CMK (cell line): Measurements from ENCODE around the gene PELI2.

Experiments
- DNase-seq: peaks from one replicate; pipeline ENCODE4 v3.0.0-alpha.2; 2010; ENCODE audit warnings: low read depth

PELI2 gene

GRCh38 chr14:56207626-56208292, 89.5 kb downstream of the PELI2 start:
- DNase-seq = no peak

DNA sequence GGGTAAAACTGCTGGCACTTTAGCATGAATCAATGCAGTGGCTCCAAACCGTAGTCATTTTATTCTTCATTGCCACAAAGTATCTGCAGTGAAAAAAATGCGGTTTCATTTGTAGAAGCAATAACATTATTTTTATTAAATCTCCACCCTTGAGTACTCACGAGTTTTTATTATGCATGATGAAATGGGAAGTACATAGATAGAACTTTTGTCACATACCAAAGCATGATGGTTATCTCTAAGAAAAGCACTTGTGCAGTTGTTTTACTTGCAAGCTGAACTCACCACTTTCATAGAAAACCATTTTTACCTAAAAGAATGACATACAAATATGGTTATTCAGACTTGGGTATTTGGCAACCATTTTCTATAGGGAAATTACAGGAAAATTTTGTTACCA, 90.3 kb downstream of the PELI2 start:
- no peak for DNase-seq

- DNase-seq = no peak
Measured at GRCh38 chr14:56210571-56210970, 92.4 kb downstream of the PELI2 start.

- DNase-seq = no peak
Measured at GRCh38 chr14:56211084-56211483, 92.9 kb downstream of the PELI2 start.

DNA sequence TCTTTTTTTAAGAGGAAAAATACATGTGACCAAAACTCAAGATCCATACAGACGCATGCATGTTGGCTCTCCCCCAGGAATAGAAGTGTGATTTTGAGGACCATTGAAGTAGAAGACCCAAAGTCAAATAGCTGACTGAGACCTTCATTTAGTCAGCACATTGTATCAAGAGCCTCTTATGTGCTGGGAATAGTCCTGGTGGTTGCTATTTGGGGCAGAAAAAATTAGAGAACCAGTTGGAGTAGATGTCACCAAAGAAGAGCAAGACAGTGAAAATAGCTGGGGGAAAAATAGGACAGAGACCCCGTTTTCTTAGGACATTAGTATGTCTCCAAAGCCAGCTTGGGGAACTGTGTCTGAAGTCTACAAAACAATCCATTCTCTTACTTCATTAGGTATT, 93.6 kb downstream of the PELI2 start:
- DNase-seq = no peak

DNA sequence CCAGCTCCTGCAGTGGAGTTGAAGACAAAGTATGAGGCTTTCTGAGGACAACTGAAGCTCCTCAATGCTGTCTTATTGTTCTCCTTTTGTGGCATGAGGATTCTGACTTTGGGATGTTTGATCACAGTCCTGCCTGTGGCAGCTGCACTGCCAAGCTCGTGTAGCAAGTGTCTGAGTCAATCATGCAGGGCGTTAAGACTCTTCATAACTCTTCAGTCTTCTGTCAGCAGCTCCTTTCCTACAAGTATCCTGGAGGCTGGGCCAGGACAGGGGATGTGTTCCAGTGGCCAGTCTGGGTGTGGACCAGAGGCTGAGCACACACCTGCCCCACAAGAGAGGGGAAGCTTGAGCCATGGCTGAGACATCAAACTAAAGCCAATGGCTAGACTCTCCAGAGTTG, 94.3 kb downstream of the PELI2 start:
- no peak for DNase-seq

DNA sequence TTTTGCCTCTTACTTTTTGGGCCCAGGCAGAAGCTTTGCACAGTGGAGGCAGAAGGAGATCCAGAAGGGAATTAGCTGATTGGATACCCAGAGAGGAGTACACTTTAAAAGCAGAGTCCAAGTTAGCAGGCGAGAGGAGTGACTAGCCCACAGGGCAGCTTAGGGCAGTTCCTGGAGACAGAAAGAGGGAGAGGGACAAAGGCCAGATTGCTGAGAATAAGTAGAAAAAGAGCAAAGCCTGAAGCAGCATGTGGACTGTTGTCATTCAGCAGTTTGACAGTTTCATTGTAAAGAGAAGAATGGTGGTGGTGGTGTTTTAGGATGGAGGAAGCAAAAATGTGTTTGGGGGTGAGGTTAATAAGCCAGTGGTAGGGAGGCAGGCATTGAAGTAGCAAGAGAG, 95.1 kb downstream of the PELI2 start:
- DNase-seq = no peak

GRCh38 chr14:56215180-56215579, 97.0 kb downstream of the PELI2 start:
- no peak for DNase-seq

- DNase-seq = no peak
Measured at GRCh38 chr14:56216626-56217379, 98.6 kb downstream of the PELI2 start.

DNA sequence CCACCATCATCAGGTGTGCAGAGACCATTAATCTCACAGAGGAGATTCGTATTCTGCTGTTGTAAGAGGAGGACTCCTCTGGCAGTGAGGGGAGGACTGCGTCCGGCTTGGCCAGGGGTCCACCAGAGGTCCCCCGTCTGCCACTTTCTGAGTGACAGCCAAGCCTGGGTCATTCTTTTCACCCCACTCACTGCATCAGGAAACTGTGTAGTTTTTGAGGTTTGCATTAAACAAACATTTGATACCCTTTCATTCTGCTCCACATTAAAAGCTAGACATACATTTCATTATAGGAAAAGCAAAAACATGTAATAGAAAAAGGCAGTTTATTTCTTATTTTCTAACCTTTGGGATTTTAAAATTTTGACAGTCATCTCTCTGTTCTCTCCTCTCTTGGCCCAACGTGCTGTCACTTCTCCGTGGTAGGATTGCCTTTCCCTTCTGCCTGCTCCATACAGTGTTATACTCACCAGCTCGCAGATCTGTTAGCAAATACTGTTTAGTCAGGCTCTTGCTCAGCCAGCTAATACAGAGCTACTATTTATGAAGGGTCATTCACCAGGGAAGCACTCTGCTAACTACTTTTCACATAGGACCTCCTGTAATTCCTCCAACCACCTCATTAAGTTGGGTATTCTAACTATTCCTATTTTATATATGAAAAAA, 99.3 kb downstream of the PELI2 start:
- DNase-seq = no peak

GRCh38 chr14:56219666-56220413, 101.6 kb downstream of the PELI2 start:
- no peak for DNase-seq

GRCh38 chr14:56221382-56222128, 103.3 kb downstream of the PELI2 start:
- DNase-seq = no peak

- DNase-seq = no peak
Measured at GRCh38 chr14:56224229-56224628, 106.0 kb downstream of the PELI2 start.

DNA sequence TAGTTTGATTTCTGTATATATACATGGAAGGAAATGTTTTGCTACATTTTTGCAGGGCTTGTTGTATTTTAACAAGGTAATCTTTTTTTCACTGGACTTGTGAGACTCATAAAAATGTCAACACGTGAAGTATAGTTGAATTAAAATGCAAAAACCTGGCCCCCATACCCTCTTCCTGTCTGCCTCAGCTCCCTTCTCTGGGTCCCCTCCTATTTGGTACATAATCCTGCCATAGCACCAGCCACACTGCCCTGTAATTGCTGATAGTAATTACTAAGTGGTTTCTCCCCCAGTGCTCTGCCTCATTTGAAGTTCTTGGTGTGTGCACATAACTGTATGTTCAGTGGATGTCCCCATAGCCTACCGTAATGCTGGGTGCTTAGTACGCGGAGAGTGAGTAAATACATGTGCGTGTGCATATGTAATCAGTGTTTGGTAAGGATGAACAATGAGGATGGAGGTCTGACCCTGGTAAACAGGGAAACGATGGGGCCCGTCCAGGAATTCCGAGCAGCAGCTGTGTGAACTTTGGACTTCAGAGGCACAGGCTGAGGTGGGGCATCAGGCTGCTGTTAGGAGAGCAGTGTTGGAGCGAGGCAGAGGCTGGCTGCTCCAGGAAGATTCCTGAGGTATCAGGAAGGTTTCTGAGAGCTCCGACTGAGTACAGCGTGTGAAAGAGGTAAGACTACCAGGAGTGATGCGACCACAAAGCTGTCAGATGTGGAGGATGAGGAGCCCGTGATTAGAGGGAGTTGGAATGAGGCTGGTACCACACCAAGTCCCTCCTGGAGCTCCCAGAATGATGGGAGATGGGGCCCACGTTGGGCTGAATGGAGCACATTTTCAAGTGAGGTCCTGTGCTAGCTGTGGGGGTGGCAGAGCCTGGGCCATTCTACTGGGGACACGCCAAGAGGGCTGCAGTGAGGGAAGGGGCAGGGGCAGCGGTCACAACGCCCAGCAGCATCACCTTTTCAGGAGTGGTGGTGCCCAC, 106.8 kb downstream of the PELI2 start:
- DNase-seq = no peak

DNA sequence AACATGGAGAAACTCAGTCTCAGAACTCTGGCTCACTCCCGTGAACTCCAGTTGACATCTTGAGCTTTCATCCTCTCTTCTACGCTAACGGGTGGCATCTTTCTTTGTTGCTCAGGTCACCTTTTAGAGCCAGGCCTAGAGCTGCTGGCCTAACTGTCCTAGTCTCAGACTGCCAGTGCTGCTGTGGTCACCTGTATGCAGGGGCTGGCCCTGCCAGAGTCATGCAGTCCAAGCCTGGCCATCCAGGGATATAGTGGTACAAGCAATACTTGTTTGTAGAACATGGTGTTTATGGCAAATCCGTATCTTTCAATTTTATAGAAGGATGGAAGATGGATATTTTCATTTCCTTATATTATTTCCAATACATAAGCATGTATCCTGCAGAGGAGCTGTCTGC, 117.2 kb downstream of the PELI2 start:
- no peak for DNase-seq

DNA sequence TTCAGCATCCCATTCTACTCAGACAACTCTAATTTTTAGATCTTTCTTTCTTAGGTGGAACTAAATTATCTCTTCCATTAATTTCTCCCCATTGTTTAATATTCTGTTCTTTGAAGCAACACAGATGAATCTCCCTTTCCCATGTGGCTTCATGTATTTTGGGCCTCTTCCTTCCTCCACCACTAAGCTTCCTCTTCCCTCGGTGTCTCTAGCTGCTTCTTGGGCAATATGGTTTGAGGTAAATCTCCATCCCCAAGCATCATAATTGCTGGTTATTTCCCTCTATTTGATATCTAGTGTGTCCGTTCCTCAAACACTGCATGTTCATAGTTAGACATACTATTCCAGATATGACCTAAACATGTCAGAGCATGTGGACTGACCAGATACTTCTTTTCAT, 119.2 kb downstream of the PELI2 start:
- DNase-seq = no peak

GRCh38 chr14:56241461-56241860, 123.2 kb downstream of the PELI2 start:
- DNase-seq = no peak

GRCh38 chr14:56243110-56243509, 124.9 kb downstream of the PELI2 start:
- DNase-seq = no peak

- no peak for DNase-seq
Measured at GRCh38 chr14:56244138-56244789, 126.1 kb downstream of the PELI2 start.
